IPS-18c (cell line): ENCODE results near the gene SHKBP1.
"Not testable (repeated sequence)": the region's sequence is repeated elsewhere in the genome, so short reads cannot be mapped to it uniquely, and the experiment has no call there.

Experiments
- H3K4me3 ChIP-seq: 2 replicates; pipeline ENCODE4 v1.7.0; 2013; ENCODE audit warnings: low read depth, mild to moderate bottlenecking, low read length, moderate library complexity; ENCODE audit not compliant: insufficient read depth
- H3K9me3 ChIP-seq: one replicate; pipeline ENCODE4 v1.6.1; 2013; ENCODE audit warnings: mild to moderate bottlenecking, low read length, moderate library complexity; ENCODE audit not compliant: control insufficient read depth, insufficient read depth

SHKBP1 gene, protein sequence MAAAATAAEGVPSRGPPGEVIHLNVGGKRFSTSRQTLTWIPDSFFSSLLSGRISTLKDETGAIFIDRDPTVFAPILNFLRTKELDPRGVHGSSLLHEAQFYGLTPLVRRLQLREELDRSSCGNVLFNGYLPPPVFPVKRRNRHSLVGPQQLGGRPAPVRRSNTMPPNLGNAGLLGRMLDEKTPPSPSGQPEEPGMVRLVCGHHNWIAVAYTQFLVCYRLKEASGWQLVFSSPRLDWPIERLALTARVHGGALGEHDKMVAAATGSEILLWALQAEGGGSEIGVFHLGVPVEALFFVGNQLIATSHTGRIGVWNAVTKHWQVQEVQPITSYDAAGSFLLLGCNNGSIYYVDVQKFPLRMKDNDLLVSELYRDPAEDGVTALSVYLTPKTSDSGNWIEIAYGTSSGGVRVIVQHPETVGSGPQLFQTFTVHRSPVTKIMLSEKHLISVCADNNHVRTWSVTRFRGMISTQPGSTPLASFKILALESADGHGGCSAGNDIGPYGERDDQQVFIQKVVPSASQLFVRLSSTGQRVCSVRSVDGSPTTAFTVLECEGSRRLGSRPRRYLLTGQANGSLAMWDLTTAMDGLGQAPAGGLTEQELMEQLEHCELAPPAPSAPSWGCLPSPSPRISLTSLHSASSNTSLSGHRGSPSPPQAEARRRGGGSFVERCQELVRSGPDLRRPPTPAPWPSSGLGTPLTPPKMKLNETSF

DNA sequence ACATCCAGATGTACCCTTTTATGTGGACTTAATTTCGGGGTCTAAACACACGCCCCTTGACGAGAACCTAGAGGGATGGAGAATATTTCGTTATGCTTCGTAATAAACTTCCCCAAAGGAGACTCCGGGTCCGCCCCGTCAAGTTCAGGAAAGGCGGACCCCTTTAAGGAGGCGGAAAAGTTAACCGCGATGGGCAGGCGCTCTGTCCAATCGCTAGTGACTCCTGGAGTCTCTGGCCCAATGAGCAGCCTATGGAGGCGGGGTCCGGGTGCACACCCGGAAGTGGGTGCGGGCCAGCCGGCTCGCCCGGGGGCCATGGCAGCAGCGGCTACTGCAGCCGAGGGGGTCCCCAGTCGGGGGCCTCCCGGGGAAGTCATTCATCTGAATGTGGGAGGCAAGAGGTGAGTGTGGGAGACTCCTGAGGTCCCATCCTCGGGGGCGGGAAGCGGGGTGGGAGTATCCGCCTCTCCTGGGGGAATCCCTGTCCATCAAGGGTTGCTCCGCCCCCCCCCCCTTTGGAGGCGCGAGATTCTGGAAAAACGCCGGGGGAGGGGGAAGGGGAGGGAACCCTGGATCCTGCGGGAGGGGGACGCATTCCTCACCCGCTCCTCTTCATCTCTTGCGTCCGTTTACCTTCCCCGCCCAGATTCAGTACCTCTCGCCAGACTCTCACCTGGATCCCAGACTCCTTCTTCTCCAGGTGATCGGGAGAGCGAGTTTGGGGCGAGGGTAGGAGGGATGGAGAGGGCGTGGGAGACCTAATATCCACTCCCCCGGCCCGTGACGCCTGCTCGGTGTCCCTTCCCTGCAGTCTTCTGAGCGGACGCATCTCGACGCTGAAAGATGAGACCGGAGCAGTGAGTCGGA lies at the start of gene SHKBP1:
SHKBP1 (plus strand) TSS at position 289 of the 867 bp plus-strand sequence; CDS start at position 316, 27 bp downstream.
- peak within 1 kb of the TSS; percentile 82 for H3K4me3 ChIP-seq
- no peaks in the 10 kb centered on the region for H3K9me3 ChIP-seq

DNA sequence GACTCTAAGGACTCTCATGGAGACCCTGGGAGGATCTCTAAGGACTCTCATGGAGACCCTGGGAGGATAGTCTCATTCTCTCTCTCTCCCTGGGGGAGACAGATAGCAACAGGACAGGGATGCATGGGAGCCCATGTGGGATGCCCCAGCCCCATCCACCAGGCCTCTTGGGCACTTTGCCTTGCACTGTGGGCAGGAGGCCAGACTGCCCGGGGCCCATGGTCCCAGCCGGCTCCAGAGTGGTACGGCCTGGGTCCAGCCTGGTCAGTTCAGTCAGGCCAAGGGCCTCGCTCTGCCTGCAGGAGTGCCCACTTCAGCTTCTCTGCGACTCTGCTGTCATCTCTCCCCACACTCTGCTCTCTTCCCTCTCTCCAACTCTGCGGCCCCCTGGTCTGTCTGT lies 48.6 kb upstream of the SHKBP1 start:
- no peak overlapping the region for H3K4me3 ChIP-seq
- no peaks in the 10 kb centered on the region for H3K9me3 ChIP-seq

DNA sequence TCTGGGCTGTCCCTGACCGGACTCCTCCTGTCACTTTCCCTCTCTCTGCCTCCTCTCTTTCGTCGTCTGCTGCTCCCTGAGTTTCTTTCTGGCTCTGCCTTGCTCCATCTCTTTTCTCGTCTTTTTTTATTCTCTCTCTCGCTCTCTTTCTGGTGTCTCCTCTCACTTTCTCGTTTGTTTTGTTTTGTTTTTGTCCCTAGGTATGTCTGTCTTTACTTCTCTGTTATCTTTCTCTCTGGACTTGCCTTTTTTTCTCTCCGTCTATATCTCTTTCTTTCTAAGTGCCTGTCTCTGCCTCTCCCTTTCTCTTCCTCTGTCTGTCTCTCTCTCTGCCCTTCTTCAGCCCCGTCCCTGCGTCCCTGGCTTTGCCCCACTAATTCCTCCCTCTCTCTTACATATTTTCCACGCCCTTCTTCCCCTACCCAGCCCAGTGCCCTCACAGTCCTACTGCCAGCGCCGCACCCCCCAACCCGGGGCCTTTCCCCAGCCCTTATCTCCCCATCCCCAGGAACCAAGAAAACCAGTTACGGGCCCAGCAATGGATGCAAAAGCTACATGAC lies 48.1 kb upstream of the SHKBP1 start:
- Histone ChIP-seq H3K9me3 (no peaks in the 10 kb centered on the region), H3K4me3 (no peak overlapping the region)

DNA sequence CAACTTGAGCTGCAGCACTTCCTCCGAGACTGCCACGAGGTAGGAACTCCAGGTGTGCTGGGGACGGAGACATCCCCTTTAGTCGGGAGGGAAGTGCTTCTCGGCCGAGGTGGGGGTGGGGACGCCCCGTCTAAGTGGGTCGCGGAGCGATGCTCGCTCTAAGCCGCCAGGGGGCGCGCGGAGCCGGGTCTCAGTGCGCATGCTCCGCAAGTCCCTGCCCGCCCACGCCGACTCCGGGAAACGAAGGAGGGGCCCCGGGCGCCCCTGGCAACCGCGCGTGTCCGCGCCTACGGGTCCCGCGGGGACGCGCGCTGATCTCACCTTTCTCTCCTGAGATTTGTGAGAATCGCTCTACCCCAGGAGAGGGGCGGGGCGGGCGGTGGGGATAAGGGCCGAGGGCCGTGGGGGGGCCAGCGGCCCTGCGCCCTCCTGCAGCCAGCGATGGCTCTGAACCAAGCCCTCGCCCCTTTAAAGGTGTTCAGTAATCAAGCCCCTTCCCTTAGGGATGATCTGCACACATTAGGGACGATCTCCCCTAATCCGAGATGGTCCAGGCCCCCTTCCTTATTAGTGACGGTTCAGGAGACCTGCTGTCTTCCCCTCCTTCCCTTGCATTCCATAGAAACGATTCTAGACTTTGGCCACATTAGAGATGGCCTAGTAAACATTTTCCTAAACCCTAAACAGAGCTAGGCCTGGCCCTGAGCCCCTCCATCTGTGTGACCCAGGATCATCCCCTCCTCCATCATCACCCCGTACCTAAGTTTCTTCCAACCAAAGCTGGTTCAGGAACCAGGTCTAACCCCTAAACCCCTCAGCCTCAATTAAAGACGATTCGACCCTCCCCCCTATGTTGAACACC lies 47.3 kb upstream of the SHKBP1 start:
- peak overlapping the region; percentile 51; the same call in 1 of the 2 replicates for H3K4me3 ChIP-seq
- no peaks in the 10 kb centered on the region for H3K9me3 ChIP-seq

DNA sequence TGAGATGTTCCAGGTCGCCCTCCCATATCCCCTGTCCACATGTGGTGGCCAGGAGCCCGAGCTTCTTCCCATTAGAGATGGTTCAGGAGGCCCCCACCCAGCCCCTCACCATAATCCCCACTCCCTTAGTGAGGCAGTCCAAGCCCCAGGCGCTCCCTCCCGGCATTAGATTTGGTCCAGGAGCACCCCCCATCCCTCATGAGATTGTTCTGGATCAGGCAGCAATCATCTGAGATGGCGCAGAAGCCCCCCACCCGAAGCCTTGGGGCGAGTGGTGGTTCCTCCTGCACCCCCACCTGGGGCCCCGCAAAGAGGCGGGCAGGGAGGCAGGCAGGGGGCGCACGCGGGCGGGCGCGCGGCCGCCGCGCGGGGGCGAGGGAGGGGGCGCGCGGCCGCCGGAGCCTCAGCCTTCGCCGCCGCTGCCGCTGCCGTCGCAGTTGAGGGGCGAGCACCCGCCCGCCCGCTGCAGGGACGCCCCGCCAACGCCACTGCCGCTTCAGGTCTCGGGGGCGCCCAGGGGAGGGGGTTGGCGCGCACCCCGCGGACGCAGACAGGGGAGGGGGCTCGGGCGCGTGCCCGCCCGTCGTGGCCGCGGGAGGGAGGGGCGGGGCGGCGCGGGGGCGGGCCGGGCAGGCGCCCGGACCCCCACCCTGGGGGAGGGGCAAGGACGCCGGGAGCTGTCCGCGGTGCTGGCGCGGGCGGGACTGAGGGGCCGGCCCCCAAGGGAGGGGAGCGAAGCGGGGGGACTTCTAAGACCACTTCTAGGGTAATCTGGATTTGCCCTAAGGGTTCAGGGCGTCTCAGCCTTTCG lies 46.4 kb upstream of the SHKBP1 start:
- H3K9me3 ChIP-seq: no peaks in the 10 kb centered on the region
- peak overlapping the region; percentile 51 for H3K4me3 ChIP-seq

DNA sequence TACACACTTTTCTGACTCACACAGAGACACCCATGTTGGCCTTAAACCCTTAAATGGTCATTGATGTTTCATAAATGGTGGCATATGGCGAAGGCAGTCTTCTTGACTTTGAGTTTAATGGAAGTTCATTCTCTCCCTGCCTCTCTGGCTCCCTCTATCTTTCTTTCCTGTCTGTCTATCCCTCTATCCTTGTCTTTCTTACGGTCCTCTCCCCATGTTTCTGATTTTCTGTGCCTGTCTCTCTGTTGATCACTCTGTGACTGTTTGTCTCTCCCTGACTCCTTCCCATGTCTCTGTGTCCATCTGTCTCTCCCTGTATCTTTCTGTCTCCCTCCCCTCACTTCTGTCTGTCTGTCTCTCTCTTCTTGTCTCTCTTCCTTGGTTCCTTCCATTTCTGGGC lies 43.2 kb upstream of the SHKBP1 start:
- Histone ChIP-seq H3K9me3 (no peaks in the 10 kb centered on the region), H3K4me3 (no peak overlapping the region)

DNA sequence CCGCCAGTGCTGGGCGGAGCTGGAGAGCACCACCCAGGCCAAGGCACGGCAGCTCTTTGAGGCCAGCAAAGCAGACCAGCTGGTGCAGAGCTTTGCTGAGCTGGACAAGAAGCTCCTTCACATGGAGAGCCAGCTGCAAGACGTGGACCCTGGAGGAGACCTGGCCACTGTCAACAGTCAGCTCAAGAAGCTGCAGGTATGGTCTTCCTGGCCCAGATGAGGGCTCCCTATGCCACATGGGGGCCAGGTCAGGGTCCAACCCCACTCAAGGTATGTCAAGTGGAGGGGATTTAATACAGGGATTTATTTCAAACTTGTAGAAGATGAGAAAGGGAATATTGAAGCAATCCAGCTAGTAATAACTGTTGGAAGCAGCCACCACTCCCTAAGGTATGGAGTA lies 42.5 kb upstream of the SHKBP1 start:
- Histone ChIP-seq H3K4me3 (no peak overlapping the region), H3K9me3 (no peaks in the 10 kb centered on the region)

DNA sequence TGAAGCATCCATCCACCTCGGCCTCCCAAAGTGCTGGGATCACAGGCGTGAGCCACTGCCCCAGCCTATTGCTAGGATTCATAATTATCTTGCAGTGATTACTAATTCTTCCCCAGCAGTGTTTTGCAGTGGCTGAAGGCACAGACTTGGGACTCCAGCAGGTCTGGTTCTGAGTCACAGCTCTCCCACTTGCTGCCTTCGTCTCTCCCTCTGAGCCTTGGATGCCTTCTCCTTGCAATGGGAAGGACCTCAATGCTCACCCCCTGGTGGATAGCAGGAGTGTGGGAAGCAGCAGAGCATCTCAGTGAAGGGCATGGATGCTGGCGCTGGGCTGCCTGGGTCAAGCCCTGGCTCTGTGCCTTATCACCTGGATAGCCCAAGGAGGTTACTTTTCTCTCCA lies 37.6 kb upstream of the SHKBP1 start:
- Histone ChIP-seq H3K9me3 (no peaks in the 10 kb centered on the region), H3K4me3 (no peak overlapping the region)

DNA sequence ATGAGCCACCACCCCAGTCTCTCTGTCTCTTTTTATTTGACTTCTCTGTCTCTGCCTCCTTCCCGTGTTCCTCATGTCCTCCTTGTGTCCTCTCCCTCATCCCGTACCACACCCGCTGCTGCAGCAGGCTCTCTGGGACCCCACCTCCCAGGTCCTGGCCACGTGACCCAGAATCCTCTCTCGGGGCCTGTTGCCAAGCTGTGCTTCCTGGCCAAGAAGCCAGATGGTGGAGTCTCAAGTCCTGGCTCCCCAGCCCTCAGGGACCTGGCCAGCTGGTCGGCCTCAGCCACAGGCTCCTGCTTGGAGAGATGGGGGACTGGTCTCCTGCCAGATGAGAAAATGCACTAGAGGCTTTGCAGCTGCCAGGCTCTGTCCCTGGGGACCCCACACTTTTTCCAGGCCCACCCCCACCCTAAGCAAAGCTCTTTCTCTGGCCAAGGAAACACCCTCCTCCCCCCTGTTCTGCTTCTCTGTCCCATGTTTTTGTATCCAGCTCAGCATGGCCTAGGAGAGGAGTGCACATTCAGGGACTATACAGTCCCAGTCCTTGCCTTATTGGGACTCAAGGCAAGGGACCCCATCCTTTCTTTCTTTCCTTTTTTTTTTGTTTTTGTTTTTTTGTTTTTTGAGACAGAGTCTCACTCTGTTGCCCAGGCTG lies 34.3 kb upstream of the SHKBP1 start:
- Histone ChIP-seq H3K4me3 (no peak overlapping the region), H3K9me3 (no peaks in the 10 kb centered on the region)

DNA sequence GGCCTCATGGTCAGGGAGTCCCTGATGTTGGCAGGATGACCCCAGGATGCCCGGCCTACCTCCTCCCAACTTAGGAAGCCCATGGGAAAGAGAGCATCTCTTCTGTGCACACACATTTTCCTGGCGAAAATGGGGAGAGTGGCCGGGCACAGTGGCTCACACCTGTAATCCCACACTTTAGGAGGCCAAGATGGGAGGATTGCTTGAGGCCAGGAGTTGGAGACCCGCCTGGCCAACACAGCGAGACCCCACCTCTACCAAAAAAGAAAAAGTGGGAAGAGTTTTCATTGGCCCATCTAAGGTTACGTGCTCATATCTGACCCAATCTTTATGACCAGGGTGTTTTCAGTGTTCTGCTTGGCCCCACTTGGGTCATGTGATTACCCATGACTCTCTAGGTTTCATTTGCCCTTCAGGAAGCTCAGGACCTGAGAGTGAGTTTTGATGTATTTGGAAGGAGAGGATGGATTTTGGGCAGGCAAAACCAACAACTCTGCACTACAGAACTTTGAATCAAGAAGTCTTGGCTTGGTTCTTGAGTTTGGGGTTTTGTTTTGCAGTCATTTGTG lies 33.6 kb upstream of the SHKBP1 start:
- Histone ChIP-seq H3K9me3 (no peaks in the 10 kb centered on the region), H3K4me3 (no peak overlapping the region)

DNA sequence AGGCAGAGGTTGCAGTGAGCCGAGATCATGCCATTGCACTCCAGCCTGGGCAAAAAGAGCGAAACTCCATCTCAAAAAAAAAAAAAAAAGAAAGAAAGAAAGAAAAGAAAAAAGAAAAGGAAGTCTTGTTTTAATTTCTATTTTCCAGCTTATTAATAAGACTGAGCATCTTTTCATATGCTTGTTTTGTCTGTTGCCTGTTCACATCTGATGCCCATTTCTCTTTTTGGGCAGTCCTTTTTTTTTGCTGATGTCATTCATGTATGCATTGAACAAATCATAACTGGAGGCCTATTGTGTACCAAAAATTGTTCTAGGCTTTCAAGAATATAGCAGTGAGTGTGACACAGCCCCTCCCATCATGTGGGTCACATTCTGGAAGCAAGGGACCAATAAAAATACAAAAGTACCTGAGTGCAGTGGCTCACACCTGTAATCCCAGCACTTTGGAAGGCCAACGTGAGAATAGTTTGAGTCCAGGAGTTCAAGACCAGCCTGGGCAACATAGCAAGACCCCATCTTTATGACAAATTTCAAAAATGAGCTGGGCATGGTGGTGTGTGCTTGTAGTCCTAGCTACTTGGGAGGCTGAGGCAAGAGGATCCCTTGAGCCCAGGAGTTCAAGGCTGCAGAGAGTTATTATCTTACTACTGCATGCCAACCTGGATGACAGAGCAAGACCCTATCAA lies 30.4 kb upstream of the SHKBP1 start:
- not testable (repeated sequence) for H3K4me3 ChIP-seq, H3K9me3 ChIP-seq

DNA sequence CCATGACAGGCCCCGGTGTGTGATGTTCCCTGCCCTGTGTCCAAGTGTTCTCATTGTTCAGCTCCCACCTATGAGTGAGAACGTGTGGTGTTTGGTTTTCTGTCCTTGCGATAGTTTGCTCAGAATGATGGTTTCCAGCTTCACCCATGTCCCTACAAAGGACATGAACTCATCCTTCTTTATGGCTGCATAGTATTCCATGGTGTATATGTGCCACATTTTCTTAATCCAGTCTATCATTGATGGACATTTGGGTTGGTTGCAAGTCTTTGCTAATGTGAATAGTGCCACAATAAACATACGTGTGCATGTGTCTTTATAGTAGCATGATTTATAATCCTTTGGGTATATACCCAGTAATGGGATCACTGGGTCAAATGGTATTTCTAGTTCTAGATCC lies 29.5 kb upstream of the SHKBP1 start:
- H3K4me3 ChIP-seq, H3K9me3 ChIP-seq: not testable (repeated sequence)

DNA sequence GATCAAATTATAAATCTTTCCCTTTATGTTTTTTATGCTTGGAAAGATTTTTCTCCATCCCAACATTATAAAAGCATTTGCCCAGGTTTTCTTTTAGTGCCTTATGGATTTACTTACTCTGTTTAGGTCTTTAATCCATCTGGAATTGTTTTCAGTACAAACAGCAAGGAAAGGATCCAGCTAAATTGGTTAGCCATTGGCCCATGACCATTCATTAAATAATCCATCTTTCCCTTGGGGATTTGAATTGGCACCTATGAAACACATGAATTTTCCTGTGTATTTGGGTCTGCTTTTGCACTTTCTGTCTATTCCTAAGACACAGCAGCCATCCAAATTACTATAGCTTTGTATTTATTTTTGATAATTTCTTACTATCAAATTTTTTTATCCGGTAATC lies 28.8 kb upstream of the SHKBP1 start:
- H3K9me3 ChIP-seq: no peaks in the 10 kb centered on the region

DNA sequence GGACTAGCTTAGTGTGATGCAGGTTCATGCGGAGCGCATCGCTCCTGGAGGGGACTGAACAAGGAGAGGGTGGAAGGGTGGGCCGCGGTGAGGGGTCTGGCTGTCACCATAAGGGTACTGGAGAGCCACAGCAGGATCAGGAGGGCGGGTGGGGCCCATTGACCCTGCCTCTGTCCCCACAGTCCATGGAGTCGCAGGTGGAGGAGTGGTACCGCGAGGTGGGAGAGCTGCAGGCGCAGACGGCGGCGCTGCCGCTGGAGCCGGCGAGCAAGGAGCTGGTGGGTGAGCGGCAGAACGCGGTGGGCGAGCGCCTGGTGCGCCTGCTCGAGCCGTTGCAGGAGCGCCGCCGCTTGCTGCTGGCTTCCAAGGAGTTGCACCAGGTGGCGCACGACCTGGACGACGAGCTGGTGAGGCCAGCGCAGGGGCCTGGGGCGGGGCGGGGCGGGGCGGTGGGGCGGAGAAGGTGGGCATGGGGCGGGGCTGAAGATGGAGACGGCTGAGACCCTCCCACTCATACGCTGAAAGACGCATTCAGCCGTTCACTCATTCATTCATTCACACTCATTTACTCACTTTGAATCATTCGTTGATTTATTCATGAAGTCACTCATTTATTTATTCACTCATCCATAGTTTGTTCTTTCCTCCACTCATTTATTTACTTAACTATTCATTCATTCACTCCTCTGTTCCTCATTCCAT lies 27.5 kb upstream of the SHKBP1 start:
- H3K4me3 ChIP-seq: no peak overlapping the region; the same call in 1 of the 2 replicates
- no peaks in the 10 kb centered on the region for H3K9me3 ChIP-seq

More for the DNA sequence above, 28.8 kb upstream of the SHKBP1 start:
- H3K4me3 ChIP-seq: no peak overlapping the region
